ENCODE data around the gene DRD4. TPM values are rescaled to one million over a fixed set of nuclear protein-coding genes. Genes with fewer than 3 reads are reported as not detected.

Gene DRD4
- total and polyA plus RNA-seq, 10 of the 15 experiments (the other 5 are each of a cell fraction or from before 2014, with no cell fraction given), result not detected

GRCh38 chr11:621838-622237 is 15.2 kb upstream of the DRD4 start (continued):
- TF ChIP-seq TCF3 (IDR thresholded peaks at IDR 0.05; ENCODE audit: borderline replicate concordance, insufficient read depth, low read depth, low read length) (no peak), CHD4 (IDR thresholded peaks at IDR 0.05) (no peak)
- TF ChIP-seq, protein P1, sequence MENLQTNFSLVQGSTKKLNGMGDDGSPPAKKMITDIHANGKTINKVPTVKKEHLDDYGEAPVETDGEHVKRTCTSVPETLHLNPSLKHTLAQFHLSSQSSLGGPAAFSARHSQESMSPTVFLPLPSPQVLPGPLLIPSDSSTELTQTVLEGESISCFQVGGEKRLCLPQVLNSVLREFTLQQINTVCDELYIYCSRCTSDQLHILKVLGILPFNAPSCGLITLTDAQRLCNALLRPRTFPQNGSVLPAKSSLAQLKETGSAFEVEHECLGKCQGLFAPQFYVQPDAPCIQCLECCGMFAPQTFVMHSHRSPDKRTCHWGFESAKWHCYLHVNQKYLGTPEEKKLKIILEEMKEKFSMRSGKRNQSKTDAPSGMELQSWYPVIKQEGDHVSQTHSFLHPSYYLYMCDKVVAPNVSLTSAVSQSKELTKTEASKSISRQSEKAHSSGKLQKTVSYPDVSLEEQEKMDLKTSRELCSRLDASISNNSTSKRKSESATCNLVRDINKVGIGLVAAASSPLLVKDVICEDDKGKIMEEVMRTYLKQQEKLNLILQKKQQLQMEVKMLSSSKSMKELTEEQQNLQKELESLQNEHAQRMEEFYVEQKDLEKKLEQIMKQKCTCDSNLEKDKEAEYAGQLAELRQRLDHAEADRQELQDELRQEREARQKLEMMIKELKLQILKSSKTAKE (IDR thresholded peaks at IDR 0.05; ENCODE audit: low read depth, poor library complexity, severe bottlenecking), result no peak

DNA sequence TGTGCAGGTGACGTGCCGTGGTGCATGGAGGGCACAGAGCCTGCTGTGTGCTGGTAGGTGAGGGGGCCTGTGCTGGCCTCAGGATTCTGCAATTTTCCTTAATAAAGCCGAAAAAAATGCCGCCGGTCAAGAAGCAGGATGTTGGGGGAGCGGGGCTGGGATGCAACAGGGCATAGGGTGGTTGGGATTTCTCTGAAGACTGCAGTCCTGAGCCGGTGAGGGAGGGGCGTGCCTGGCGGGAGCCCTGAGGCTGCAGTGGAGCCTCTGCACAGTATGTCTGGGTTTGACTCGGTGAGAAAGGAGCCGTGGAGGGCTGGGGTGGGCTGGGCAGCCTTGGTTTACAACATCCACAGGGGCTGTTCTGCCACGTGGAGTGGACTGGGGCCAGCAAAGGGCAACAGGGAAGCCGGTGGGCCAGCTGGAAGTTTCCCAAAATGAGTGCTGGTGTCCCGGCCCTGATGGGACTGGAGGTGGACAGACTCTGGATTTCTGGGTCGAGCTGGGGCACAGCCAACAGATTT is 13.7 kb upstream of the DRD4 start:
- H3K9me3 ChIP-seq (replicated peaks; ENCODE audit: control insufficient read depth, insufficient read depth, low read length), result no peaks in the 10 kb centered on the region
- BruUV-seq (replicated peaks), result no TSS peak
- no peak overlapping the region for H3K9ac ChIP-seq (ENCODE audit: control insufficient read depth, insufficient read depth, low read length)
- no peak overlapping the region for H3K27ac ChIP-seq (ENCODE audit: control insufficient read depth, insufficient read depth)
- ChIA-PET SMC1A (ENCODE audit: uncharacterized antibody, unreplicated experiment) (no interaction called here), RAD21 (ENCODE audit: unreplicated experiment) (no interaction called here), POLR2A (no interaction called here), CTCF (no interaction called here)
- FAIRE-seq (no peak), DNase-seq (ENCODE audit: low read depth, low spot score) (no peak), ATAC-seq (no peak)
- intact Hi-C loops (cut with micrococcal nuclease; ENCODE audit: unreplicated experiment) (no loop called here), in situ Hi-C loops (cut with MboI) (no loop called here)
- no peaks in the 10 kb centered on the region for H3K36me3 ChIP-seq (ENCODE audit: control insufficient read depth in 2 of 2, insufficient read depth in 2 of 2, low read length in 1 of 2)
- H4K20me1 ChIP-seq (ENCODE audit: control insufficient read depth, insufficient read depth), result no peaks in the 10 kb centered on the region
- H3K4me2 ChIP-seq (ENCODE audit: control insufficient read depth, insufficient read depth), result no peak overlapping the region
- no peak overlapping the region for H3K4me3 ChIP-seq
- no peaks in the 10 kb centered on the region for H3K79me2 ChIP-seq (ENCODE audit: control insufficient read depth, insufficient read depth, low read length)
- peaks cover 4% of the 10 kb centered on the region for H3K4me1 ChIP-seq (ENCODE audit: control insufficient read depth, insufficient read depth, low read length)
- no peak overlapping the region for H2AFZ ChIP-seq (ENCODE audit: control insufficient read depth, low read depth, low read length)
- WGBS (ENCODE audit: insufficient coverage, insufficient replicate concordance, low lambda C conversion rate, missing lambda C conversion rate), result 63% methylated on average over 14 of the region's 15 CpGs
- H3K27me3 ChIP-seq (replicated peaks in 1 of 2; ENCODE audit: control insufficient read depth in 2 of 2, insufficient read depth in 2 of 2, low read length in 1 of 2), result no peaks in the 10 kb centered on the region
- TF ChIP-seq ETV6 (conservative IDR thresholded peaks at IDR 0.05 in 1 of 2, IDR thresholded peaks at IDR 0.05 in 1 of 2; ENCODE audit: borderline replicate concordance in 1 of 2, low read depth in 1 of 2), result no peak
- no peak for TF ChIP-seq BHLHE40 (IDR thresholded peaks at IDR 0.05; ENCODE audit: borderline replicate concordance in 1 of 2, low read depth in 2 of 2, low read length in 1 of 2)
- TF ChIP-seq CBX3 (IDR thresholded peaks at IDR 0.05; ENCODE audit: borderline replicate concordance, low read depth), result no peak
- no peak for TF ChIP-seq NR2C1 (IDR thresholded peaks at IDR 0.05)
- TF ChIP-seq PAX8 (IDR thresholded peaks at IDR 0.05), result no peak
- TF ChIP-seq, protein P2, sequence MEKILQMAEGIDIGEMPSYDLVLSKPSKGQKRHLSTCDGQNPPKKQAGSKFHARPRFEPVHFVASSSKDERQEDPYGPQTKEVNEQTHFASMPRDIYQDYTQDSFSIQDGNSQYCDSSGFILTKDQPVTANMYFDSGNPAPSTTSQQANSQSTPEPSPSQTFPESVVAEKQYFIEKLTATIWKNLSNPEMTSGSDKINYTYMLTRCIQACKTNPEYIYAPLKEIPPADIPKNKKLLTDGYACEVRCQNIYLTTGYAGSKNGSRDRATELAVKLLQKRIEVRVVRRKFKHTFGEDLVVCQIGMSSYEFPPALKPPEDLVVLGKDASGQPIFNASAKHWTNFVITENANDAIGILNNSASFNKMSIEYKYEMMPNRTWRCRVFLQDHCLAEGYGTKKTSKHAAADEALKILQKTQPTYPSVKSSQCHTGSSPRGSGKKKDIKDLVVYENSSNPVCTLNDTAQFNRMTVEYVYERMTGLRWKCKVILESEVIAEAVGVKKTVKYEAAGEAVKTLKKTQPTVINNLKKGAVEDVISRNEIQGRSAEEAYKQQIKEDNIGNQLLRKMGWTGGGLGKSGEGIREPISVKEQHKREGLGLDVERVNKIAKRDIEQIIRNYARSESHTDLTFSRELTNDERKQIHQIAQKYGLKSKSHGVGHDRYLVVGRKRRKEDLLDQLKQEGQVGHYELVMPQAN (conservative IDR thresholded peaks at IDR 0.05), result no peak
- TF ChIP-seq, protein P3, sequence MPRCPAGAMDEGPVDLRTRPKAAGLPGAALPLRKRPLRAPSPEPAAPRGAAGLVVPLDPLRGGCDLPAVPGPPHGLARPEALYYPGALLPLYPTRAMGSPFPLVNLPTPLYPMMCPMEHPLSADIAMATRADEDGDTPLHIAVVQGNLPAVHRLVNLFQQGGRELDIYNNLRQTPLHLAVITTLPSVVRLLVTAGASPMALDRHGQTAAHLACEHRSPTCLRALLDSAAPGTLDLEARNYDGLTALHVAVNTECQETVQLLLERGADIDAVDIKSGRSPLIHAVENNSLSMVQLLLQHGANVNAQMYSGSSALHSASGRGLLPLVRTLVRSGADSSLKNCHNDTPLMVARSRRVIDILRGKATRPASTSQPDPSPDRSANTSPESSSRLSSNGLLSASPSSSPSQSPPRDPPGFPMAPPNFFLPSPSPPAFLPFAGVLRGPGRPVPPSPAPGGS (IDR thresholded peaks at IDR 0.05; ENCODE audit: borderline replicate concordance, insufficient read depth, low read depth, low read length, poor library complexity, severe bottlenecking), result no peak
- TF ChIP-seq EZH2 (IDR thresholded peaks at IDR 0.05; ENCODE audit: borderline replicate concordance, control insufficient read depth, low read depth, low read length), result no peak
- TF ChIP-seq REST (IDR thresholded peaks at IDR 0.05; ENCODE audit: low read depth, low read length), result no peak
